Fibroblast of skin of left biceps (primary cell): ENCODE measurements around the gene CREBBP.
A peak's percentile ranks its signal among the peaks of the same experiment; 100 is the strongest.
"Not testable (repeated sequence)": the region's sequence is repeated elsewhere in the genome, so short reads cannot be mapped to it uniquely, and the experiment has no call there.

Source experiments
- DNase-seq, 2 experiments: peaks; one replicate each; pipeline ENCODE4 v3.0.0-alpha.2; 2013; ENCODE audit warnings: low read depth in 2 of 2

CREBBP gene

DNA sequence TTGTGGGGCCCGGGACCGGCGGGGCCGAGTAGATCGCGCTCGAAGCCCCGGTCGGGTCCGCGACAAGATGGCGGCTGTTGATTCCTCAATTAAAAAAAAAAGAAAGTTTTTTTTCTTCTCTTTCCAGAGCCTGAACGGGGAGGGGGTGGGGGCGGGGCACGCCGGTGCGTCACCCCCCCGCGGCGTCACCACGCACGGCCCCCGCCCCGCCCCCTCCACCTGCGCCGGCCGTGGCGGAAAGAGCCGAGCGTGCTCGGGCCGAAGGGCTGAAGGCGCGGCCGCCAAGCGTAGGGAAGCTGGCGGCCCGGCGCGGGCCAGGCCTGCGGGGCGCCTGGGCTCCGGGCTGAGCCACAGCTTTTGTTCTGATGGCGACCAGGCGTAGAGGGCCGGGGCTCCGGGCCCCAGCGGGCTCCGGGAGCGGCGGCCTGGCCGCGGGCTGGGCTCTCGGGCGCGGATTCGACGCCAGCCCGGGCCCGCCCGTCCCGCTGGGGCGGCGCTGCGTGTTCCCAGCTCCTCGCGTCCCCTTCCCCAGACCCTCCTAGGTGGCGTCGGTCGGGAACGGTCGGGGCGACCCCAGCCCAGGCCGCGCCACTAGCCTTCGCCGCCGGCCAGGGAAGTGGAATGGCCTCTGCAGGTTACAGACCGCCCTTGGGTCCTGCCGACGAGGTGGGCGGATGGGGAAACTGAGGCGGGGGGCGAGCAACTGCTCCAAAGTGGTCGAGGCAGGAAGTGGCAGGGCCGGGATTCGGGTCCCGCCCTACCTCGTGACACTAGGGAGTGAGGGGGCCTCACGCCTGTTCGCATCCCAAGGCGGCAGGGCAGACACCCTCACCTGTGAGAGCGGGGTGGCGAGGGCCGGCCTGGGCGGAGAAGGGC lies at the start of gene CREBBP:
Gene CREBBP (minus strand): TSS at position 91 of the 876 bp plus-strand sequence. CDS start 797 bp downstream, outside the sequence.
- DNase-seq: peak; percentile 77 to 78

DNA sequence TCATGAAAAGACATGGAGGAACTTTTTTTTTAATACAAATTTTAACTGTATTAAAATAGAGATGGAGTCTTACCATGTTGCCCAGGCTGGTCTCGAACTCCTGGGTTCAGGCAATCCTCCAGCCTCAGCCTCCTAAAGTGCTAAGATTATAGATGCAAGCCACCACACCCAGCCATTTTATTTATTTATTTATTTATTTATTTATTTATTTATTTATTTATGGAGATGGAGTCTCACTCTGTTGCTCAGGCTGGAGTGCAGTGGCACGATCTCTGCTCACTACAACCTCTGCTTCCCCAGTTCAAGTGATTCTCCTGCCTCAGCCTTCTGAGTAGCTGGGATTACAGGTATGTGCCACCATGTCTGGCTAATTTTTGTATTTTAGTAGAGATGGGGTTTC lies 46.6 kb upstream of the CREBBP start:
- DNase-seq: not testable (repeated sequence)

DNA sequence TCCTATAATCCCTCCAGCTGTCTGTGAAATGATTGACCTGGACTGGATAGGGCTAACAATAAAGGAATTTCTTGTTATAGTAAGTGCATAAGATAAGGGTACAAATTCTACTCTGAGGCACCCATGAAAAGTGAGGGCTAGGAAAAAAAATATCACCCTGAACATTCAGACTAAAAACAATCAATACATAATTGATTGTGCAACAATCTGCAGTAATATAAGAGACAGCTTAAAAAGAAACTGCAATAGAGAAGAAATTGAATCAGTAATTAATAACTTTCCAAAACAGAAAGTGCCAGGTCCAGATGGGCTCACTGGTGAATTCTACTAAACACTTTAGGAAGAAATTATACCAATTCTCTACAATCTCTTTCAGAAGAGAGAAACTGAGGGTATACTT lies 44.2 kb upstream of the CREBBP start:
- no peak for DNase-seq

DNA sequence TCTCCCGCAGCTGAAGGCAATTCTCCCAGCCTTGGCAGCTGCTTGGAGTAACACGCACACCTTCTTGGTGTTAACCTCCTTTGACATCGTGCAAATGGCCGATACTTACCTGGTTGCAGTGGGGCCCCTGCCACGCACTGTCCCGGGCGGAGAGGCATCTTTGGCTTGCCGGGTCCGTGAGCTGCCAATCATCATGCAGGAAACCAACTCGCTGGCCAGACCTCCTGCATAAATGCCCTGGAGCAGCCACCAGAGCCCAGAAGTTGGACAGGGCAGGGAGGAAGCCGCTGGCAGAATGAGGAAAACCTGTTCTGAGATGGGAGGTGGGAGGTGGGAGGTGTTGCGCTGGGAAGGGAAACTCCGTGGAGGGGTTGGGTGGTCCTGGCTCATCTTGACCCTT lies 41.7 kb upstream of the CREBBP start:
- DNase-seq: no peak

DNA sequence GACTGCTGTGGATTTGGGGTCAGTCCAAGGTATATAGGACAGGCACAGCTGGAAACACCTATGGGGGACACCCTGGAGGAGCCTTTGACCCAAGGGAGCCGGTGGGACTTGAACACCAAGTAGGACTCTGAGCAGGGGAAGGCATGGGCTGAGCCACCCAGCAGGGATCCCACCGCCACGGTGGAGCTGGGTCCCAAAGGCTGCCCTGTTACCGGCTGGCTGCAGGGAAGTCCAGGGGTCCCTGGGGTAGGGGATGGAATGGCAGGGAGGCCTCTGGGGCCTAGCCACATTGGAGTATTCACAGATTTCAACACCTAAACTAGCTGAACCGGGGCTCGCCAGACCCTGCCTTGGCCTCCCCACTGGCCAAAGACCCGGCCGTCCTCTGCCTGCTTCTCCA lies 39.7 kb upstream of the CREBBP start:
- DNase-seq: no peak

DNA sequence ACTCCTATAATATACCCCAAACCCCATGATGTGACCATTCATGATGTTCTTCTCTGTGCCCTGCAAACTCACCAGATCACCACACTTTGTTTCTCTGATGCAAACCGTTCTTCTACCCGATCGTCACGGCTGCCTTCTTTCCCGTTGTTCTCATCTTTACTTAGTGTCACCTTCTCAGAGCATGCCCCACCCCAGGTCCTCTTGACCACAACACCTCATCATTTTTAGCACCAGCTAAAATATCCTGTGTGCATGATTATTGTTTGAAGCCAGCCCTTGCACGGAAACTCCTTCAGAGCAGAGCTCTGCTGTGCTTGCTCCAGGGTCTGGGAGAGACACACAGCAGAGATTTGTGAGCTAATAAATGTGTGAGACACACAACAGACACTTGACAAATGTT lies 38.9 kb upstream of the CREBBP start:
- DNase-seq: no peak

DNA sequence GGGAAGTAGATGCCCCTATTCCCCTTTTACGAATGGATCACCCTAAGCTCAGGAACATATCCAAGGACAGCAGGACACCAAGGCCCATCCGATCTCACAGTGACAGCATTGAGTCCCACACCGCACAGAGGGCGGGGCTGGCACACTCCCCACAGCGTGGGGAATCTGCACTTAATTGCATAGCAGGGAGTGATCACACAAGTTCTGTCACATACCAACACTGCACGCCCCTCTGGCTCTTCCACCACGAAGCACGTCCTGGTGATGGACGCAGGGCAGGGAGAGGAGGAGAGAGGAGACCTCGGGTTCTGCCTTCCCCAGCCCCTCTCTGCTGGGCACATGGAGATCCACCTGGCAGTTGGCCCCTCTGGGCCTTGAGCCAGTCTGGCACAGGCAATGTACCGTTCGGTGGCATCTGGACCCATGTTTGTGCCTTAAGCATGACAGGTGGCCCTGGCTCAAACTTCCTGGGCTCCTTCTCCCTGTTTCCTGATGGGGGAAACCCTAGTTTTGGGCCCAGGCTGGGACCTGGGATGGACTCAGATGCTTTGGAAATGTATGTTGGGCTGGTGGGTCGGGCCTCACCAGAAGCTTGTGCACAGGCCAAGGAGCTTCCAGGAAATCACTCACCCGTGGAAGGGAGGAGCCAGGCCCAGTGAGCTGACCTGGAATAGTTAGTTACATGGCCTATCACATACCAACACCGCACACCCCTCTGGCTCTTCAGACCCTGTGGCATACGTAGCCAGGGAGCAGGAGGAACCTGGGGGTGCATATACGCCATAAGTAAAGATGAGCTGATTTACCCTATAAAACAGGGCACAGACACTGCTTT lies 35.1 kb upstream of the CREBBP start:
- DNase-seq: no peak

DNA sequence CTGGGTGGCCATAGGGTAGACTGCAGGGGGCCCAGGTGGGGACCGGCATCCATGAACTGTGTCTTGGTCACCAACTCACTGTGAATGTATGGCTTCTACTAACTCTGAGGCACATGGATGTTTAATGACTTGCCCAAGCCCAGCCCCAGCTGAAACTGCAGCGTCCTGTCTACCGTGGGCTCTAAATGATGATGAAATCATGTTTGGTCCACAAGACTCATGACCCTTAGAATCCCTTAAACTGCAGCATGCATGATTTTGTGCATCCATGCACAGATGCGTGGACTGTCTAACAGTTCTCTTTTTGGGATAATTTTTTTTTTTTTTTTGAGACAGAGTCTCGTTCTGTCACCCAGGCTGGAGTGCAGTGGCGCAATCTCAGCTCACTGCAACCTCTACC lies 32.4 kb upstream of the CREBBP start:
- DNase-seq: no peak

DNA sequence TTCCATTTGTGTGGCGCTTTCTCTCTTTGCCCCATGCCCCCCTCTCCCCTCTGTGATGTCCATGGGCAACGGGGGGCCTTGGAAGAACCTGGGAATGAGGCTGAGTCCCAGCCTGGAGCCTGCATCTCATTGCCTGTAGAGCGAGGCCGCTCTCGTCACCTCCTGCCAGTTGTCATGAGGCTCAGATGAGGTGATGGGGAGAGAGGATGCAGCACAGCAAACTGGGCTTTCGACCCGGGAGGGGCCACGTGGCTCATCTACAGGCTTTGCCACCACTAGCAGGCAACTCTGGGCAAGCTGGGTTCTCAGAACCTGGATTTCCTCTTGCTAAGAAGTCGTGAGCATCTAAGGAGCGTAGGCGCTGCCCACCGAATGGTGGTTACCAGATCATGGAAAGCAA lies 31.9 kb upstream of the CREBBP start:
- DNase-seq: no peak

DNA sequence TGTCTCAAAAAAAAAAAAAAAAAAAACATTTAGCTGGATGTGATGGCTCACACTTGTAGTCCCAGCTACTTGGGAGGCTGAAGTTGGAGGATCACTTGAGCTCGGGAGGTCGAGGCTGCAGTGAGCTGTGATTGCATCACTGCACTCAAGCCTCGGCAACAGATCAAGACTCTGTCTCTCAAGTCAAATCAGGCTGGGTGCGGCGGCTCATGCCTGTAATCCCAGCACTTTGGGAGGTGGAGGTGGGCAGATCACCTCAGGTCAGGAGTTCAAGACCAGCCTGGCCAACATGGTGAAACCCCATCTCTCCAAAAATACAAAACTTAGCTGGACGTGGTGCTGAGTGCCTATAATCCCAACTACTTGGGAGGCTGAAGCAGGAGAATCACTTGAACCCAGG lies 31.2 kb upstream of the CREBBP start:
- DNase-seq: not testable (repeated sequence)

DNA sequence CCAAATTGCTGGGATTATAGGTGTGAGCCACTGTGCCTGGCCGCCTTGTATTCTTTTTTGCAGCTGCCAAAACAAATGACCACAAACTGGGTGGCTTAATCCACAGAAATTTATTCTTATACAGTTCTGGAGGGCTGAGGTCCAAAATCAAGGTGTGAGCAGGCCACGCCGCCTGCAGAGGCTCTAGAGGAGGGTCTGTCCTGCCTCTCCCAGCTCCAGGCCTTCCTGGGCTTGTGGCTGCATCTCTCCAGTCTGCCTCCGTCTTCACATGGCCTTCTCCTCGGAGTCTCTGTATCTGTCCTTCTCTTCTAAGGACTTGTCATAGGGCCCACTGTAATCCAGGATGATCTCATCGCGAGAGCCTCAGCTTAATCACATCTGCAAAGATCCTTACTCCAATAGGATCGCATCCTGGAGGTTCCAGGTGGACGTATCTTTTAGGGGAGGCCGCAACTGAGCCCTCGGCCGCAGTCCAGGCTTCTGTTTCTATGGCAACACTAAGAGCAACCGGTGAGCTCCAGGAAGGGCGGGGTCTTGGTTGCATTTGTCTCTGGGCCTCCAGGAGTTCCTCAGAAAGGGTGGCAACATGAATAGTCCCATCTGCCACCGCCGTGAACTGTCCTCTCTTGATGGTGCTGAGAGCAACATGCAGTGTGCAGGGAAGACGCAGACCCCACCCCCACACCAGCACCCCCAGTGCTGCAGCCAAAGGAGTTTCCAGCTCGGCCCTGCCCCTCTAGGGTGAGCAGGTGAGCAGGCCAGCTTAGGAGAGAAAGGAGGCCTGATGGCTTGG lies 29.5 kb upstream of the CREBBP start:
- no peak for DNase-seq

DNA sequence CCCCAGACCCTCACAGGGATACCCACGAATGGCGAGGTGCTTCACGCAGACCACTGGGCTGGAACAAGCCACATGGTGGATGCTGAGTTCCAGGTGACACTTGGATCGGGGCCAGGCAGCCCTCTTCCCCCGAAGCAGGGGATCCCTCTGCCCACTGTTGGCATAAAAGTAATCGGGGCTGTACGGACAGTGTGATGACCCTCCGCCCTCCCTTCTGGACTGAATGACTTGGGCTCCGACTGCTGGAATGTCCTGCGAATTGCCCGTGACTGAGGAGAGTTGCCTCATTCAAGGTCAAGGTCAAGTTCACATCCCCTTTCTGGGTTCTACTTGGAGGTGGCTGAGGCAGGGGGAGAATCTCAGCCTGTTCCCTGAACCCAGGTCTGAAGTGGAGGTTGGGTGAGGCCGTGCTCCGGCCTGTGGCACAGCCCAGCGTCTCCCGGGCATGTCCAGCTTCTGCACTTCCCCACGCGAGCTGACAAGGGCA lies 28.5 kb upstream of the CREBBP start:
- no peak for DNase-seq

DNA sequence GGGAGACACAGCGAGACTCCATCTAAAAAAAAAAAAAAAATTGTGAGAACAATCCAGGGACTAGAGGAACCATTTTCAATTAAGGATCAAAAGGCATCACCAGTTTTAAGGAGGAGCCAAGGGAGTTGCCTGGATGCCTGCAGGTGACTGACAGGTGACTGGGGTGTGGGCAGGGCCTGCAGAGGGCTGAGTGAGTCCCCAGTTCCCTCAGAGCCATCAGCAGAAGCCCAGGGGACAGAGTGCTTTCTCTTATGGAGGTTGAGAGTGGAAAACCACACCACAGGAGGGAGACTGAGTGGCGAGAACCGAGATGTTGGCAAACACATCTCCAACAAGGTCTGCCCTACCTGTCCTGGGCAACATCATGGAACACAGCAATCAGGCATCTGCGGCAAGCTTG lies 27.1 kb upstream of the CREBBP start:
- no peak for DNase-seq

DNA sequence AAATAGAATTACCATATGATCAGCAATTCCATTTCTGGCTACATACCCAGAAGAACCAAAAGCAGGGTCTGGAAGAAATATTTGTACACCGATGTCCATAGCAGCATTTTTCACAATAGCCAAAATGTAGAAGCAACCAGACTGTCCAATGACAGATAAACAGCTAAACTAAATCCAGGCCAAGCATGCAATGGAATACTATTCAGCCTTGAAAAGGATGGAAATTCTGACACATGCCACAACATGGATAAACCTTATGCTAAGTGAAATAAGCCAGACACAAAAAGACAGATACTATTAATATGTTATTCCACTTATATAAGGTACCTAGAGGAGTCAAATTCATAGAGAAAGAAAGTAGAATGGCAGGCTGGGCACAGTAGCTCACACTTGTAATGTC lies 25.9 kb upstream of the CREBBP start:
- no peak for DNase-seq

DNA sequence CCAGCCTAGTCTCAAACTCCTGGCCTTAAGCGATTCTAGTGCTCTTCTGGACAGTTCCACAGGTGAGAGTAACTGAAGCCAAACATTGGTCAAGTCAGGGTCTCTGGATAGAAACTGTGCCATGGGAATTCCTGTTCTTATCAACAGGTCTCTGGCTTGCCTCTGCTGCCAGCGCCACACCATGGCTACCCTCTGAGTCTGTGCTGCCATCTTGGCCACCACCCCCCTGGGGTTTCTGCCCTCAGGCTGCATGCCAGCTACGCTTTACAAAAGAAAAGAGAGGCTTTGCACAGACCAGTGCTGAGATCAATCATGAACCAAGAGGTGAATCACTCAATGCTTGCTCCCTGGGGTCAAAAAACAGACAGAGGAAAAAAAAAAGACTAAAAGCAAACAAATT lies 24.4 kb upstream of the CREBBP start:
- no peak for DNase-seq

DNA sequence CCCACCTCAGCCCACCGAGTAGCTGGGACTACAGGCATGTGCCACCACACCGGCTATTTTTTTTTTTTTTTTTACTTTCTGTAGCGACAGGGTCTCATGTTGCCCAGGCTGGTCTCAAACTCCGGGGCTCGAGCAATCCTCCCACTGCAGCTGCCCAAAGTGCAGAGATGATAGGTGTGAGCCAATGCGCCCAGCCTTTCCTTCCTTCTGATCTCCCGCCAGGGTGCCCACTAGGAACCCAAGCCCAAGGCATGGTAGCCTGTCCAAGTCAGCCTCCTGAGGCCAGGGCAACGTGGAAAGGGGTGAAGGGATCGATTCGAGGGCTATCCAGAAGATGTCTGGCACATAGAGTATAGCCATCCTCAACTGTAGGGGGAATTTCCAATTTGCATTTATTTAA lies 9.6 kb upstream of the CREBBP start:
- no peak for DNase-seq

DNA sequence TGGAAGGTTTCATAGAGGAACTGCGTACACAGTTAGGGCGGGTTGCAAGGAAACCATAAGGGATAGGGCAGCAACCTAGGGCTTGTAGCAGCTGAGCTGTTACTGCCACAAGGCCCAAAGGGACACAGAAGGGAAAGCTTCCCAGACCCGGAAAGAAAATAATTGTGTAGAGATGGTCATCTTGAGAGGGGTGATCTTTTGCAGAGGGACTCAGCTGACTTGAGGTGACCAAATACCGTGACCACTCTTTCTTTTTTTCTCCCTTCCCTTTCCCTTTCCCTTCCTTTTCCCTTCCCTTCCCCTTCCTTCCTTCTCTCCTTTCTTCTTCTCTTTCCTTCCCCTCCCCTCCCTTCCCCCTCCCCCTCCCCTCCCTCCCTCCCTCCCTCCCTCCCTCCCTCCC lies 8.5 kb upstream of the CREBBP start:
- no peak for DNase-seq

DNA sequence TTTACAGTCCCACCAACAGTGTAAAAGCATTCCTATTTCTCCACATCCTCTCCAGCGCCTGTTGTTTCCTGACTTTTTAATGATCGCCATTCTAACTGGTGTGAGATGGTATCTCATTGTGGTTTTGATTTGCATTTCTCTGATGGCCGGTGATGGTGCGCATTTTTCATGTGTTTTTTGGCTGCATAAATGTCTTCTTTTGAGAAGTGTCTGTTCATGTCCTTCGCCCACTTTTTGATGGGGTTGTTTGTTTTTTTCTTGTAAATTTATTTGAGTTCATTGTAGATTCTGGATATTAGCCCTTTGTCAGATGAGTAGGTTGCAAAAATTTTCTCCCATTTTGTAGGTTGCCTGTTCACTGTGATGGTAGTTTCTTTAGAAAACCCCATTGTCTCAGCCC lies 5.5 kb upstream of the CREBBP start:
- DNase-seq: not testable (repeated sequence)

DNA sequence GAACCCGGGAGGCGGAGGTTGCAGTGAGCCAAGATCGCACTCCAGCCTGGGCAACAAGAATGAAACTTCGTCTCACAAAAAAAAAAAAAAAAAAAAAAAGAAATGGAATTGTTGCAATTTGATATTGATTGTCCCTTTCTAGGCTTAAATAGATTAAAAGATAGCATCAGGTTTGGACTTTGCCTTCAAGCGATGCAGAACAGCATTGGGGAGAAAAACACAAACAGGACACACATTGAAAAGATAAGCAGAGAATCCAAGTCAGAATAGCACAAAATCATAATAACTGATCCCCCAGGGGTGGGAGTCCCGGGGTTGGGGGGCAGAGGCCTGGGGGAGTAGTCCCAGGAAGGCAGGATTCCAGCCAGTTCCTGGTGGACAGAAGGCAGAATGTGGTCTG lies 3.9 kb upstream of the CREBBP start:
- DNase-seq: no peak

DNA sequence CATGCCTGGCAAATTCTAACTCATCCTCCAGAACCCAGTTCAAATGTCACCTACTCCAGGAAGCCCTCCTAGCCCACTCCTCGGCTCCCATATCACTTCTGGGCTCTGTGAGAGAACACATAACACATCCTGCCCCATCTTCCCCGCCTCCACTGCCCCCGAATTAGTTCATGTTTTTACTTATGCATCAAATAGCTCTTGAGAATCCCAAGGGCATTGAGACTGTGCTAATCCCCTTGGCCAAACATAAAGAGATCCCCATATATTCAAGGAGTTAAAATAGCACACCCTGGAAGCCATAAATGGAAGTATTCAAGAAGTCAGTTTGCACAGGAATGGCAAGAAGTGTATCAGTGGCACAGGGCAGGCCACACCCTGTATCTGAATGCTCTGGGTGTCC lies 2.0 kb upstream of the CREBBP start:
- DNase-seq: no peak

DNA sequence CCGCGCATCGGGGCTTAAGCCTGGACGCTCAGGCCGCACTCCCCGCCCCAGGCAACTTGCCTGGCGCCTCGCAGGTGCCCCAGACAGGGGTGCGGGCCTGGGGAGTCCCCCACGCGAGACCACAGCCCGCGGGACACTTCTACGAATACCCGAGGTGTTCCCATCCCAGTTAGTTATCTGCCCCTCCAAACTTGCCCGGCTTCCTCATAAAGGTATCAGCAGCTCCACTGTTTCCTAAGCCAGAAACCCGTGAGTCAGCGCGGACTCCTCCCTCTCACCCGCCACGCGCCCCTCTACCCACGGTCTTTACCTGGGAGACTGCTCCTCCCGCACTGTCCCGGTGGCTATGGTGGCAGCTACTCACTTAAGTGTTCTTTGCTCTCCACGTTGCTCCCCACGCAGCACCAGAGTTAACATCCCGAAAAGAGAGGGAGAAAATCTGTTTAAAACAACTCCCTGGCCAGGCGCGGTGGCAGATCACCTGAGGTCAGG lies 1.0 kb upstream of the CREBBP start:
- no peak for DNase-seq
